ENCODE results near the gene ARHGAP6.
"Not testable (repeated sequence)": the region's sequence is repeated elsewhere in the genome, so short reads cannot be mapped to it uniquely, and the experiment has no call there.

Gene ARHGAP6

GRCh38 chrX:11579636-11580600 is 85.8 kb downstream of the ARHGAP6 start:
- no peak for DNase-seq
- H3K36me3 ChIP-seq, result no peaks in the 10 kb centered on the region

DNA sequence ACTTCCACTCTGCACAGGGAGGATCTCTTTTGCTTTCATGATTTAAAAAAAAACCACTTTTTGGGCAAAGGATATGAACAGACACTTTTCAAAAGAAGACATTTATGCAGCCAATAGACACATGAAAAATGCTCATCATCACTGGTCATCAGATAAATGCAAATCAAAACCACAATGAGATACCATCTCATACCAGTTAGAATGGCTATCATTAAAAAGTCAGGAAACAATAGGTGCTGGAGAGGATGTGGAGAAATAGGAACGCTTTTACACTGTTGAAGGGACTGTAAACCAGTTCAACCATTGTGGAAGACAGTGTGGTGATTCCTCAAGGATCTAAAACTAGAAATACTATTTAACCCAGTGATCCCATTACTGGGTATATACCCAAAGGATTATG is 87.4 kb downstream of the ARHGAP6 start:
- H3K27ac ChIP-seq; H3K4me1 ChIP-seq; H3K36me3 ChIP-seq; H3K4me3 ChIP-seq; intact Hi-C loops (cut with DNase I; ENCODE audit: low total_unique reads); H3K9me3 ChIP-seq; DNase-seq; H3K27me3 ChIP-seq: not testable (repeated sequence)

More at GRCh38 chrX:11579636-11580600, 85.8 kb downstream of the ARHGAP6 start:
- Histone ChIP-seq H3K4me1 (no peaks in the 10 kb centered on the region), H3K9me3 (no peaks in the 10 kb centered on the region), H3K27ac (no peak overlapping the region), H3K4me3 (peak overlapping the region in 1 of 2 donors; percentile 16), H3K27me3 (no peaks in the 10 kb centered on the region)
- TF ChIP-seq CTCF (IDR thresholded peaks at IDR 0.05), result no peak
- intact Hi-C loops (cut with DNase I; ENCODE audit: low total_unique reads), result no loop called here

GRCh38 chrX:11577603-11578002 is 88.1 kb downstream of the ARHGAP6 start:
- Histone ChIP-seq H3K4me1 (no peaks in the 10 kb centered on the region), H3K9me3 (no peaks in the 10 kb centered on the region), H3K27me3 (no peaks in the 10 kb centered on the region), H3K36me3 (no peaks in the 10 kb centered on the region), H3K27ac (no peak overlapping the region), H3K4me3 (no peak overlapping the region)
- DNase-seq, result no peak
- TF ChIP-seq CTCF (IDR thresholded peaks at IDR 0.05), result no peak
- intact Hi-C loops (cut with DNase I; ENCODE audit: low total_unique reads), result no loop called here

DNA sequence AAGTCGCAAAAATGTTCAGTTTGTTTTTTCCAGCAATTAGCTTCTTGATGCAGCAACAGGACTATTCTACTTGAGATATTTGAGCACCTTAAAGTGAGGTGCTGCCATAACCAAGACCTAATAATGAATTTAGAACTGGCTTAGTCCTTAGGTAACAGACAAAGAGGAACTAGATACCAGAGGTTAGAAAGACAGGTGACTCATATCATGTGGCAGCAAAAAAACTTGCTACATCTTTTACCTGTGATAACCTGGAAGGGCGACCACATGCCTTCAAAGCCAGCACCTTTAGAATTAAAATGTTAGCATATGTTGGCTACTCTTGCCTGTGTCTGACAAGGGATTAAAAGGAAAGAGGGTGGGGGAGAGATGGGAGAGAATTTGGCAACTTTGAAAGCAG is 90.4 kb downstream of the ARHGAP6 start:
- DNase-seq, result no peak
- H3K4me1 ChIP-seq, result no peaks in the 10 kb centered on the region
- TF ChIP-seq CTCF (IDR thresholded peaks at IDR 0.05), result no peak
- no peak overlapping the region for H3K4me3 ChIP-seq
- H3K27ac ChIP-seq, result no peak overlapping the region
- intact Hi-C loops (cut with DNase I; ENCODE audit: low total_unique reads), result no loop called here
- H3K36me3 ChIP-seq, result no peaks in the 10 kb centered on the region
- peaks cover 0 to 5% (median 0%) of the 10 kb centered on the region in 3 donors for H3K9me3 ChIP-seq
- no peaks in the 10 kb centered on the region for H3K27me3 ChIP-seq

DNA sequence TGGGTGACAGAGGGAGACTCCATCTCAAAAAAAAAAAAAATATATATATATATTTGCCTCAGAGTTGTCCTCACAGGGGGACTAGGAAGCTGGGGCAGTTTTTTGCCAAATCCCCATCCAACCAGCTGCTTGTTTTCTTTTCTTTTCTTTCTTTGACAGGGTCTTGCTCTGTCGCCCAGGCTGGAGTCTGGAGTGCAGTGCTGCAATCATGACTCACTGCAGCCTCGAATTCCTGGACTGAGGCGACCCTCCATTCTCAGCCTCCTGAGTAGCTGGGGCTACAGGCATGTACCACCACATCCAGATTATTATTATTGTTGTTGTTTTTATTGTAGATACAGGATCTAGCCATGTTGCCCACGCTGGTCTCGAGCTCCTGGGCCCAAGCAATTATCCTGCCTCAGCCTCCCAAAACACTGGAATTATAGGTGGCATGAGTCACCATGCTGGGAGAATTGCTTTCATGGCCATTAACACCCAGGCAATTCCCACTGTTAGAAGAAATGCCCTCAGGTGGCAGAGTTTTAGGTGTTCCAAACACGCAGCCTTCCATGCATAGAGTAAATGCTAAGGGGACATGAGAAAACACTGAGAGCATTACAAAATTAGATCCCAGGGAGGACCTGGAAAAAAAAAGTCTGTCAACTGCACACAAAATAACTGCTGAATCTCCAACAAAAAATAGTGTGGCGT is 98.0 kb downstream of the ARHGAP6 start:
- TF ChIP-seq CTCF (IDR thresholded peaks at IDR 0.05), result no peak
- intact Hi-C loops (cut with DNase I; ENCODE audit: low total_unique reads), result no loop called here
- no peaks in the 10 kb centered on the region for H3K36me3 ChIP-seq
- DNase-seq, result no peak
- H3K4me3 ChIP-seq, result no peak overlapping the region
- H3K4me1 ChIP-seq, result peaks cover 0 to 24% (median 0%) of the 10 kb centered on the region in 4 donors
- peaks cover 0 to 5% (median 0%) of the 10 kb centered on the region in 3 donors for H3K9me3 ChIP-seq
- no peak overlapping the region for H3K27ac ChIP-seq
- no peaks in the 10 kb centered on the region for H3K27me3 ChIP-seq

- Histone ChIP-seq H3K27me3 (no peaks in the 10 kb centered on the region), H3K27ac (no peak overlapping the region), H3K4me3 (no peak overlapping the region), H3K4me1 (peaks cover 0 to 24% (median 0%) of the 10 kb centered on the region in 4 donors), H3K36me3 (no peaks in the 10 kb centered on the region), H3K9me3 (peaks cover 0 to 5% (median 0%) of the 10 kb centered on the region in 3 donors)
- no peak for TF ChIP-seq CTCF (IDR thresholded peaks at IDR 0.05)
- intact Hi-C loops (cut with DNase I; ENCODE audit: low total_unique reads), result no loop called here
- DNase-seq, result no peak
These were observed 98.9 kb downstream of the ARHGAP6 start for GRCh38 chrX:11566789-11567188.
